PC-3 (cell line): ENCODE measurements around the gene LYSET. TPM values are rescaled to one million over a fixed set of nuclear protein-coding genes. Genes with fewer than 3 reads are reported as not detected.
A peak's percentile ranks its signal among the peaks of the same experiment; 100 is the strongest.
"Not testable (repeated sequence)": the region's sequence is repeated elsewhere in the genome, so short reads cannot be mapped to it uniquely, and the experiment has no call there.

Source experiments
- ATAC-seq: fragments of 200-7000 bp; cut with Tn5 transposase; 2 replicates; pipeline ENCODE4 v1.9.1; 2020; ENCODE audit warnings: mild to moderate bottlenecking, moderate library complexity
- BruUV-seq: library from RNA; stranded (reverse); fragments of 400-500 nt; replicated peaks from 2 replicates; lab custom pipeline; 2021; lab: Mats Ljungman, UMichigan
- CTCF ChIA-PET: fragments of 300-600 bp; sonication (Branson Sonifier 250); formaldehyde crosslinking; loops from one replicate; lab custom pipeline; 2022; ENCODE audit warnings: antibody characterized with exemption; lab: Charles Lee
- POLR2A ChIA-PET: fragments of 300-600 bp; sonication (Branson Sonifier 250); formaldehyde crosslinking; loops from one replicate; lab custom pipeline; 2022; ENCODE audit warnings: antibody characterized with exemption; ENCODE audit not compliant: unreplicated experiment; lab: Charles Lee
- DNase-seq: peaks from one replicate; pipeline ENCODE4 v3.0.0-alpha.2; 2015
- H2AFZ ChIP-seq: fragments of 300-600 bp; sonication (generic); 2 replicates; pipeline ENCODE4 v1.6.0; 2016; ENCODE audit warnings: antibody characterized with exemption, low read length
- H3F3A ChIP-seq: fragments of 300-600 bp; sonication (generic); one replicate; pipeline ENCODE4 v1.6.0; 2017; ENCODE audit warnings: antibody characterized with exemption, low read length, control low read depth, mild to moderate bottlenecking; ENCODE audit not compliant: unreplicated experiment
- H3K27ac ChIP-seq: fragments of 300-600 bp; sonication (generic); 2 replicates; pipeline ENCODE4 v1.5.1; 2016; ENCODE audit warnings: mild to moderate bottlenecking, low read length
- H3K27me3 ChIP-seq: fragments of 300-600 bp; sonication (generic); 2 replicates; pipeline ENCODE4 v1.6.1; 2016; ENCODE audit warnings: low read length, mixed read lengths
- H3K36me3 ChIP-seq: fragments of 300-600 bp; sonication (generic); 2 replicates; pipeline ENCODE4 v1.6.1; 2016; ENCODE audit warnings: low read depth, mixed run types, low read length, mixed read lengths
- H3K4me1 ChIP-seq: fragments of 300-600 bp; sonication (generic); 2 replicates; pipeline ENCODE4 v1.5.1; 2016; ENCODE audit warnings: low read length; ENCODE audit not compliant: insufficient read depth
- H3K4me2 ChIP-seq: fragments of 300-600 bp; sonication (generic); 2 replicates; pipeline ENCODE4 v1.6.0; 2016; ENCODE audit warnings: low read length
- H3K4me3 ChIP-seq: fragments of 300-600 bp; sonication (generic); 2 replicates; pipeline ENCODE4 v1.5.1; 2016; ENCODE audit warnings: mild to moderate bottlenecking, low read length, mixed read lengths
- H3K79me2 ChIP-seq: fragments of 300-600 bp; sonication (generic); 2 replicates; pipeline ENCODE4 v1.6.1; 2017; ENCODE audit warnings: low read length, mixed read lengths
- H3K9ac ChIP-seq: fragments of 300-600 bp; sonication (generic); 2 replicates; pipeline ENCODE4 v1.6.0; 2016; ENCODE audit warnings: mild to moderate bottlenecking, low read length
- H3K9me2 ChIP-seq: fragments of 300-600 bp; sonication (generic); replicated peaks from 2 replicates; pipeline ENCODE4 v1.6.1; 2016; ENCODE audit warnings: mixed run types, low read length, mixed read lengths
- H3K9me3 ChIP-seq: fragments of 300-600 bp; sonication (generic); 2 replicates; pipeline ENCODE4 v1.6.1; 2016; ENCODE audit warnings: low read length, mixed read lengths
- H4K20me1 ChIP-seq: fragments of 300-600 bp; sonication (generic); 2 replicates; pipeline ENCODE4 v1.6.1; 2016; ENCODE audit warnings: low read length, mixed read lengths
- CTCF ChIP-seq: fragments of 300-600 bp; sonication (generic); conservative IDR thresholded peaks from 2 replicates; pipeline ENCODE4 v1.5.1; 2017; ENCODE audit warnings: antibody characterized with exemption, low read depth, mild to moderate bottlenecking, low read length
- EZH2 ChIP-seq: fragments of 300-600 bp; sonication (generic); IDR thresholded peaks from one replicate; pipeline ENCODE4 v1.6.1; 2017; ENCODE audit warnings: antibody characterized with exemption, mild to moderate bottlenecking, low read length; ENCODE audit not compliant: unreplicated experiment
- EZH2phosphoT487 ChIP-seq: fragments of 300-600 bp; sonication (generic); IDR thresholded peaks from 2 replicates; pipeline ENCODE4 v1.6.1; 2018; ENCODE audit warnings: mild to moderate bottlenecking, antibody characterized with exemption, low read length, borderline replicate concordance
- intact Hi-C: fragments of 100-400 bp; cut with micrococcal nuclease; formaldehyde crosslinking; loops from 2 replicates; pipeline ENCODE4 v1.9.0; 2023
- total RNA-seq: library from RNA; depleted of rRNA; stranded (reverse); fragments of >200 nt; gene quantifications from 2 replicates; pipeline ENCODE4 v1.2.3, GENCODE V29; 2014

Gene LYSET
- total RNA-seq, 1 experiment from 2014 or later: 11.5 TPM

GRCh38 chr14:93168610-93169009 is 16.5 kb upstream of the LYSET start:
- CTCF ChIA-PET, H4K20me1 ChIP-seq, H3K79me2 ChIP-seq, POLR2A ChIA-PET, H2AFZ ChIP-seq, H3K27me3 ChIP-seq, H3K36me3 ChIP-seq, H3K4me1 ChIP-seq, BruUV-seq, DNase-seq, ATAC-seq, H3K9me2 ChIP-seq, H3F3A ChIP-seq, H3K9me3 ChIP-seq, intact Hi-C loops, H3K9ac ChIP-seq, H3K4me3 ChIP-seq, H3K4me2 ChIP-seq, H3K27ac ChIP-seq: not testable (repeated sequence)

- H3K36me3 ChIP-seq, H3K9me2 ChIP-seq, H3K4me3 ChIP-seq, POLR2A ChIA-PET, H3K9ac ChIP-seq, H3K4me1 ChIP-seq, H3F3A ChIP-seq, H3K4me2 ChIP-seq, H2AFZ ChIP-seq, CTCF ChIA-PET, H3K9me3 ChIP-seq, H3K27ac ChIP-seq, BruUV-seq, H4K20me1 ChIP-seq, DNase-seq, H3K79me2 ChIP-seq, H3K27me3 ChIP-seq, ATAC-seq: not testable (repeated sequence)
- intact Hi-C loops: loop anchor here (10.0 kb wide), 1 partner anchor 55 kb away; the partner anchor contains the start of gene ITPK1
Observed at GRCh38 chr14:93169619-93170018, 15.5 kb upstream of the LYSET start.

- H3K36me3 ChIP-seq, H3K79me2 ChIP-seq, H3K4me2 ChIP-seq, H3K9ac ChIP-seq, ATAC-seq, H4K20me1 ChIP-seq, H3K9me2 ChIP-seq, H3K27me3 ChIP-seq, DNase-seq, H3F3A ChIP-seq, H3K4me3 ChIP-seq, H3K4me1 ChIP-seq, CTCF ChIA-PET, H2AFZ ChIP-seq, BruUV-seq, POLR2A ChIA-PET, H3K9me3 ChIP-seq, H3K27ac ChIP-seq: not testable (repeated sequence)
- intact Hi-C loops: loop anchor here (10.0 kb wide), 1 partner anchor 55 kb away; the partner anchor contains the start of gene ITPK1
Observed at GRCh38 chr14:93170141-93170540, 15.0 kb upstream of the LYSET start.

- no peak overlapping the region for H3K9ac ChIP-seq
- H3K79me2 ChIP-seq: no peaks in the 10 kb centered on the region
- ChIA-PET CTCF (interaction anchor here (0.6 kb wide), 1 partner anchor 35 kb away, joined by 4 read pairs; the partner anchor contains the start of gene GON7), POLR2A (interaction anchor here (0.6 to 1.1 kb wide), 4 partner anchors 12 to 604 kb away, joined by 3 to 4 read pairs (median 3); no protein-coding TSS in a partner anchor)
- no peak overlapping the region for H2AFZ ChIP-seq
- BruUV-seq: no TSS peak
- no peaks in the 10 kb centered on the region for H3K9me2 ChIP-seq
- H3K4me2 ChIP-seq: no peak overlapping the region
- H3K4me1 ChIP-seq: peaks cover 4% of the 10 kb centered on the region; the same call in 1 of the 2 replicates
- no peaks in the 10 kb centered on the region for H4K20me1 ChIP-seq
- H3K4me3 ChIP-seq: no peak overlapping the region
- ATAC-seq (peak; percentile 82), DNase-seq (peak; percentile 86)
- no peaks in the 10 kb centered on the region for H3K9me3 ChIP-seq
- H3K27me3 ChIP-seq: no peaks in the 10 kb centered on the region
- intact Hi-C loops: loop anchor here (10.0 kb wide), 1 partner anchor 57 kb away; the partner anchor contains the start of gene ITPK1
- H3F3A ChIP-seq: no peaks in the 10 kb centered on the region
- H3K27ac ChIP-seq: no peak overlapping the region
- TF ChIP-seq CTCF (no peak), EZH2phosphoT487 (no peak), EZH2 (no peak)
- H3K36me3 ChIP-seq: no peaks in the 10 kb centered on the region
Observed at GRCh38 chr14:93171376-93171775, 13.7 kb upstream of the LYSET start.
